ENCODE measurements around the gene NAV3. TPM values are rescaled to one million over a fixed set of nuclear protein-coding genes. Genes with fewer than 3 reads are reported as not detected.

The NAV3 gene
- polyA plus RNA-seq, 3 donors = 0.11 TPM; not detected in 2

DNA sequence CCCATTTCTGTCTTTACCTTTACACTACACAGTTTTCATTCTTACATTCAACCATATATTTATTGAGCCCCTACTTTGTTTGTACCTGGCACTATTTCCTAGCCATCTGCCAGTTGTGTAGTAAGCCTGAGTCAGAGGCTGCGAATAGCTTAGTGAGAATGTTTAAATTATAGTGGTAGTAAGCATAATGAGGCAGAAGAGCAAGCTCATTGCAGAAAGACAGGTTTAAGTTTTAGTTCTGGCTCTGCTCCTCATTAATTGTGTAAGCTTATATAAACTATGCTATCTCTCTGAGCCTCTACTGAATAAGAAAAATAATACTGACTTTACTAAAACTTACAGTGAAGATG lies 123.5 kb downstream of the NAV3 start:
- Histone ChIP-seq H3K9ac (ENCODE audit: insufficient read depth, low read length, poor library complexity, severe bottlenecking) (no peak overlapping the region), H3K27ac (ENCODE audit: low read depth in 1 of 2, low read length in 2 of 2) (no peak overlapping the region), H3K27me3 (ENCODE audit: control insufficient read depth in 2 of 2, insufficient read depth in 2 of 2, low read length in 2 of 2) (no peaks in the 10 kb centered on the region), H2AFZ (ENCODE audit: insufficient read depth, low read depth, low read length, poor library complexity, severe bottlenecking) (no peak overlapping the region), H4K20me1 (ENCODE audit: insufficient read depth, low read length) (no peaks in the 10 kb centered on the region), H3K36me3 (replicated peaks in 1 of 2; ENCODE audit: control insufficient read depth in 1 of 2, insufficient read depth in 2 of 2, low read length in 2 of 2) (no peaks in the 10 kb centered on the region), H3K9me3 (replicated peaks in 1 of 2; ENCODE audit: control insufficient read depth in 1 of 2, insufficient read depth in 1 of 2, low read length in 2 of 2) (no peaks in the 10 kb centered on the region), H3K4me2 (replicated peaks; ENCODE audit: extremely low read depth, low read length, poor library complexity, severe bottlenecking) (no peak overlapping the region), H3K79me2 (ENCODE audit: insufficient read depth, low read length) (no peaks in the 10 kb centered on the region), H3K4me1 (ENCODE audit: control insufficient read depth in 1 of 2, insufficient read depth in 2 of 2, low read length in 2 of 2) (no peaks in the 10 kb centered on the region), H3K4me3 (replicated peaks in 1 of 3; ENCODE audit: low read depth in 2 of 3, low read length in 3 of 3) (no peak overlapping the region)
- 100% methylated on average over 1 of the region's 1 CpG for WGBS (ENCODE audit: insufficient coverage)
- peaks cover 0 to 4% (median 0%) of the 10 kb centered on the region in 7 donors for H3K9me3 Mint-ChIP-seq
- no peaks in the 10 kb centered on the region for H3K36me3 Mint-ChIP-seq
- H3K27ac Mint-ChIP-seq = peak overlapping the region in 1 of 7 donors; percentile 35
- H3K4me1 Mint-ChIP-seq = no peaks in the 10 kb centered on the region
- no peak overlapping the region for H3K4me3 Mint-ChIP-seq
- no peak for TF ChIP-seq CTCF (IDR thresholded peaks at IDR 0.05)
- DNase-seq = no peak
- peaks cover 2 to 7% (median 2%) of the 10 kb centered on the region in 3 donors for H3K27me3 Mint-ChIP-seq (ENCODE audit: low read depth in 3 of 3)
- intact Hi-C loops (cut with micrococcal nuclease) = no loop called here

GRCh38 chr12:77957062-77957461 lies 126.4 kb downstream of the NAV3 start:
- no CpG with 5 or more reads among the region's 1 CpG for WGBS (ENCODE audit: insufficient coverage)
- Mint-ChIP-seq H3K4me1 (no peaks in the 10 kb centered on the region), H3K27ac (no peak overlapping the region), H3K9me3 (peaks cover 0 to 2% (median 0%) of the 10 kb centered on the region in 7 donors), H3K27me3 (ENCODE audit: low read depth in 3 of 3) (peaks cover 0 to 7% (median 2%) of the 10 kb centered on the region in 3 donors), H3K36me3 (no peaks in the 10 kb centered on the region), H3K4me3 (no peak overlapping the region)
- Histone ChIP-seq H3K9ac (ENCODE audit: insufficient read depth, low read length, poor library complexity, severe bottlenecking) (no peak overlapping the region), H3K36me3 (replicated peaks in 1 of 2; ENCODE audit: control insufficient read depth in 1 of 2, insufficient read depth in 2 of 2, low read length in 2 of 2) (no peaks in the 10 kb centered on the region), H3K27me3 (ENCODE audit: control insufficient read depth in 2 of 2, insufficient read depth in 2 of 2, low read length in 2 of 2) (no peaks in the 10 kb centered on the region), H2AFZ (ENCODE audit: insufficient read depth, low read depth, low read length, poor library complexity, severe bottlenecking) (no peak overlapping the region), H3K4me3 (replicated peaks in 1 of 3; ENCODE audit: low read depth in 2 of 3, low read length in 3 of 3) (no peak overlapping the region), H3K27ac (ENCODE audit: low read depth in 1 of 2, low read length in 2 of 2) (no peak overlapping the region), H3K79me2 (ENCODE audit: insufficient read depth, low read length) (no peaks in the 10 kb centered on the region), H3K4me2 (replicated peaks; ENCODE audit: extremely low read depth, low read length, poor library complexity, severe bottlenecking) (no peak overlapping the region), H3K9me3 (replicated peaks in 1 of 2; ENCODE audit: control insufficient read depth in 1 of 2, insufficient read depth in 1 of 2, low read length in 2 of 2) (no peaks in the 10 kb centered on the region), H3K4me1 (ENCODE audit: control insufficient read depth in 1 of 2, insufficient read depth in 2 of 2, low read length in 2 of 2) (no peaks in the 10 kb centered on the region), H4K20me1 (ENCODE audit: insufficient read depth, low read length) (no peaks in the 10 kb centered on the region)
- TF ChIP-seq CTCF (IDR thresholded peaks at IDR 0.05) = no peak
- no peak for DNase-seq
- intact Hi-C loops (cut with micrococcal nuclease) = no loop called here

Measured in CD14-positive monocyte (primary cell).